MM.1S (cell line): ENCODE data around the gene CAV1.

ENCODE experiments used
- DNase-seq: peaks from one replicate; pipeline ENCODE4 v3.0.0-alpha.2; 2015
- H2AFZ ChIP-seq: fragments of 300-600 bp; sonication (generic); 2 replicates; pipeline ENCODE4 v1.6.0; 2016; ENCODE audit warnings: antibody characterized with exemption, low read length
- H3F3A ChIP-seq: fragments of 300-600 bp; sonication (generic); 2 replicates; pipeline ENCODE4 v1.6.1; 2016; ENCODE audit warnings: mild to moderate bottlenecking, antibody characterized with exemption, low read length, moderate library complexity, mixed read lengths; ENCODE audit not compliant: insufficient read depth
- H3K27ac ChIP-seq: fragments of 300-600 bp; sonication (generic); 2 replicates; pipeline ENCODE4 v1.5.1; 2016; ENCODE audit warnings: mild to moderate bottlenecking, low read length
- H3K27me3 ChIP-seq: fragments of 300-600 bp; sonication (generic); replicated peaks from 2 replicates; pipeline ENCODE4 v1.6.0; 2016; ENCODE audit warnings: low read length; ENCODE audit not compliant: insufficient read depth
- H3K36me3 ChIP-seq: fragments of 300-600 bp; sonication (generic); replicated peaks from 2 replicates; pipeline ENCODE4 v1.6.1; 2016; ENCODE audit warnings: mild to moderate bottlenecking, low read length, mixed read lengths; ENCODE audit not compliant: insufficient read depth
- H3K4me1 ChIP-seq: fragments of 300-600 bp; sonication (generic); 2 replicates; pipeline ENCODE4 v1.6.1; 2016; ENCODE audit warnings: low read length, mixed read lengths
- H3K4me2 ChIP-seq: fragments of 300-600 bp; sonication (generic); 2 replicates; pipeline ENCODE4 v1.6.0; 2016; ENCODE audit warnings: low read depth, low read length
- H3K4me3 ChIP-seq: fragments of 300-600 bp; sonication (generic); 2 replicates; pipeline ENCODE4 v1.5.1; 2016; ENCODE audit warnings: low read length, mixed read lengths
- H3K79me2 ChIP-seq: fragments of 300-600 bp; sonication (generic); 2 replicates; pipeline ENCODE4 v1.6.1; 2016; ENCODE audit warnings: mixed run types, low read length, mixed read lengths
- H3K9ac ChIP-seq: fragments of 300-600 bp; sonication (generic); 2 replicates; pipeline ENCODE4 v1.6.1; 2016; ENCODE audit warnings: low read length, mixed read lengths
- H3K9me2 ChIP-seq: fragments of 300-600 bp; sonication (generic); replicated peaks from 2 replicates; pipeline ENCODE4 v1.6.1; 2016; ENCODE audit warnings: mild to moderate bottlenecking, low read length, mixed read lengths; ENCODE audit not compliant: insufficient read depth
- H3K9me3 ChIP-seq: fragments of 300-600 bp; sonication (generic); replicated peaks from 2 replicates; pipeline ENCODE4 v1.6.1; 2016; ENCODE audit warnings: mild to moderate bottlenecking, low read length, mixed read lengths; ENCODE audit not compliant: insufficient read depth
- H4K20me1 ChIP-seq: fragments of 300-600 bp; sonication (generic); 2 replicates; pipeline ENCODE4 v1.6.1; 2016; ENCODE audit warnings: mild to moderate bottlenecking, low read length, moderate library complexity, mixed read lengths; ENCODE audit not compliant: insufficient read depth
- EZH2 ChIP-seq: fragments of 300-600 bp; sonication (generic); optimal IDR thresholded peaks from 2 replicates; pipeline ENCODE3; 2017; ENCODE audit warnings: low read depth, mild to moderate bottlenecking, antibody characterized with exemption, low read length, mixed read lengths
- EZH2phosphoT487 ChIP-seq: fragments of 300-600 bp; sonication (generic); IDR thresholded peaks from 2 replicates; pipeline ENCODE4 v1.6.1; 2018; ENCODE audit warnings: antibody characterized with exemption, low read length
- TF ChIP-seq, protein P1 (sequence below): fragments of 300-600 bp; sonication (generic); IDR thresholded peaks from 2 replicates; pipeline ENCODE4 v1.5.1; 2016; ENCODE audit warnings: antibody characterized with exemption, low read length, mixed read lengths

The CAV1 gene, protein sequence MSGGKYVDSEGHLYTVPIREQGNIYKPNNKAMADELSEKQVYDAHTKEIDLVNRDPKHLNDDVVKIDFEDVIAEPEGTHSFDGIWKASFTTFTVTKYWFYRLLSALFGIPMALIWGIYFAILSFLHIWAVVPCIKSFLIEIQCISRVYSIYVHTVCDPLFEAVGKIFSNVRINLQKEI

DNA sequence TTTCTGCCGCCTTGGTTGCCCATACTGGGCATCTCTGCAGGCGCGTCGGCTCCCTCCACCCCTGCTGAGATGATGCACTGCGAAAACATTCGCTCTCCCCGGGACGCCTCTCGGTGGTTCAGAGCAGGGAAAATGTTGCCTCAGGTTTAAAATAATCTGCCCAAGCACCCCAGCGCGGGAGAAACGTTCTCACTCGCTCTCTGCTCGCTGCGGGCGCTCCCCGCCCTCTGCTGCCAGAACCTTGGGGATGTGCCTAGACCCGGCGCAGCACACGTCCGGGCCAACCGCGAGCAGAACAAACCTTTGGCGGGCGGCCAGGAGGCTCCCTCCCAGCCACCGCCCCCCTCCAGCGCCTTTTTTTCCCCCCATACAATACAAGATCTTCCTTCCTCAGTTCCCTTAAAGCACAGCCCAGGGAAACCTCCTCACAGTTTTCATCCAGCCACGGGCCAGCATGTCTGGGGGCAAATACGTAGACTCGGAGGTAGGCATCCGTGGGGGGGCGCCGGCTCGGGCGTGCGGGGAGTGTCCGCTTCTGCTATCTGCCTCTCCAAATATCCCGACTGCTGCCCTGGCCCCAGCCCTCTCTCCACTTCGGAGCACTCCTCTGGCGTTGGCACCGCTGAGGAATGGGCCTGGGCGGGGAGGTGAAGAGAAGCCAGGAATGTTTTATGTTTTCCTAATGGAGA lies at the start of gene CAV1:
Gene CAV1, plus strand, starts transcription at position 428 of the 689 bp plus-strand sequence. Its CDS starts 27 bp downstream, at position 455.
- peak within 1 kb of the TSS; percentile 67 for H3K9ac ChIP-seq
- peak within 1 kb of the TSS; percentile 92 for H3K4me3 ChIP-seq
- peak within 1 kb of the TSS; percentile 85 for H3K4me2 ChIP-seq
- peak within 1 kb of the TSS; percentile 59; the same call in 1 of the 2 replicates for H3K27ac ChIP-seq
- no peaks in the 10 kb centered on the region for H3K27me3 ChIP-seq
- H3K79me2 ChIP-seq: peaks cover 23% of the 10 kb centered on the region
- no peaks in the 10 kb centered on the region for H4K20me1 ChIP-seq
- no peaks in the 10 kb centered on the region for H3K36me3 ChIP-seq
- DNase-seq: peak; percentile 92
- H3K9me3 ChIP-seq: no peaks in the 10 kb centered on the region
- peaks cover 27% of the 10 kb centered on the region for H3K4me1 ChIP-seq
- no peaks in the 10 kb centered on the region for H3K9me2 ChIP-seq
- peak within 1 kb of the TSS; percentile 96 for H2AFZ ChIP-seq
- H3F3A ChIP-seq: peaks cover 44% of the 10 kb centered on the region
- TF ChIP-seq EZH2: no peak
- TF ChIP-seq EZH2phosphoT487: no peak
- TF ChIP-seq, protein P1, sequence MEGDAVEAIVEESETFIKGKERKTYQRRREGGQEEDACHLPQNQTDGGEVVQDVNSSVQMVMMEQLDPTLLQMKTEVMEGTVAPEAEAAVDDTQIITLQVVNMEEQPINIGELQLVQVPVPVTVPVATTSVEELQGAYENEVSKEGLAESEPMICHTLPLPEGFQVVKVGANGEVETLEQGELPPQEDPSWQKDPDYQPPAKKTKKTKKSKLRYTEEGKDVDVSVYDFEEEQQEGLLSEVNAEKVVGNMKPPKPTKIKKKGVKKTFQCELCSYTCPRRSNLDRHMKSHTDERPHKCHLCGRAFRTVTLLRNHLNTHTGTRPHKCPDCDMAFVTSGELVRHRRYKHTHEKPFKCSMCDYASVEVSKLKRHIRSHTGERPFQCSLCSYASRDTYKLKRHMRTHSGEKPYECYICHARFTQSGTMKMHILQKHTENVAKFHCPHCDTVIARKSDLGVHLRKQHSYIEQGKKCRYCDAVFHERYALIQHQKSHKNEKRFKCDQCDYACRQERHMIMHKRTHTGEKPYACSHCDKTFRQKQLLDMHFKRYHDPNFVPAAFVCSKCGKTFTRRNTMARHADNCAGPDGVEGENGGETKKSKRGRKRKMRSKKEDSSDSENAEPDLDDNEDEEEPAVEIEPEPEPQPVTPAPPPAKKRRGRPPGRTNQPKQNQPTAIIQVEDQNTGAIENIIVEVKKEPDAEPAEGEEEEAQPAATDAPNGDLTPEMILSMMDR: peak; percentile 28

DNA sequence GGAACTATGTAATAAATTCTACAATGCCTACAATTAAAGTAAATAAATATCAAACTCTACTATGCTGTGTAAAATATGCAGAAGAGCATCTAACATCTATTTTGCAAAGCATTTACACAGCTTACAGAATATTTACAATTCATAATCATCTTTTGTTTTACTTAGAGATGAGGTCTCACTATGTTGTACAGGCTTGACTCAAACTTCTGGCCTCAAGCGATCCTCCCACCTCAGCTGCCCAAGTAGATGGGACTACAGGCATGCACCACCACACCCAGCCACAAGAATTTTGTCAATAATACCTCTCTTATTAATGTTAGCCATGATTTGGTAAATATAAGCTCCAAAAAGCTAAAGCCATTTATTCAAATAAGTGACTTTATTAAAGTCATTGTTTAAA lies 47.2 kb upstream of the CAV1 start:
- H3K4me3 ChIP-seq: no peak overlapping the region
- no peaks in the 10 kb centered on the region for H3F3A ChIP-seq
- no peaks in the 10 kb centered on the region for H3K4me1 ChIP-seq
- no peak overlapping the region for H3K4me2 ChIP-seq
- no peak overlapping the region for H3K27ac ChIP-seq
- no peaks in the 10 kb centered on the region for H4K20me1 ChIP-seq
- H3K9me2 ChIP-seq: no peaks in the 10 kb centered on the region
- no peak for DNase-seq
- TF ChIP-seq EZH2phosphoT487 (no peak), EZH2 (no peak)
- TF ChIP-seq, protein P1: no peak
- H3K9ac ChIP-seq: no peak overlapping the region
- H2AFZ ChIP-seq: no peak overlapping the region
- no peaks in the 10 kb centered on the region for H3K9me3 ChIP-seq
- no peaks in the 10 kb centered on the region for H3K79me2 ChIP-seq
- no peaks in the 10 kb centered on the region for H3K36me3 ChIP-seq
- no peaks in the 10 kb centered on the region for H3K27me3 ChIP-seq

DNA sequence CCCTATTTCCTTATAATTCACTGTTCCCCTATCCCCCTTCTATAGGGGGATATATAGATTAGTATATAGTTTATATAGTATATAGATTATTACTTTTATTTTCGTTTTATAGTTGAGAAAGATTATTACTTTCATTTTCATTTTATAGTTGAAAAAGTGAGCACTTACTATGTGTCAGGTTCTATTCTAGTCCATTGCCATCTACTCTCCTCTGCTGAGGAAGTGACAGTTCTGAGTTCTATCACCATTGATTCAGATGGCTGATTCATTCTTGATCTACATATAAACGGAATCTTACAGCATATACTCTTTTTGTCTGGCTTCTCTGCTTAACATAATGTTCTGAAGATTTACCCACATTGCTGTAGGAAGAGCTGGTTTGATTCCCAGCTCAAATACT lies 46.0 kb upstream of the CAV1 start:
- Histone ChIP-seq H3K9me3 (no peaks in the 10 kb centered on the region), H2AFZ (no peak overlapping the region), H3K36me3 (no peaks in the 10 kb centered on the region), H3K4me3 (no peak overlapping the region), H3K27me3 (no peaks in the 10 kb centered on the region), H3K27ac (no peak overlapping the region), H4K20me1 (no peaks in the 10 kb centered on the region), H3K4me2 (no peak overlapping the region), H3K79me2 (no peaks in the 10 kb centered on the region), H3K9ac (no peak overlapping the region), H3K4me1 (no peaks in the 10 kb centered on the region), H3F3A (no peaks in the 10 kb centered on the region), H3K9me2 (no peaks in the 10 kb centered on the region)
- TF ChIP-seq EZH2 (no peak), EZH2phosphoT487 (no peak)
- TF ChIP-seq, protein P1: no peak
- DNase-seq: no peak
